SK-N-SH treated with all-trans-retinoic acid at 6 μM for 48 hours (cell line): Measurements from ENCODE around the gene ZDHHC11.

Source experiments
- ARNTL ChIP-seq: fragments of 450-650 bp; formaldehyde crosslinking; IDR thresholded peaks from 2 replicates; pipeline ENCODE4 v1.5.0; 2020; ENCODE audit warnings: low read depth, mild to moderate bottlenecking, moderate library complexity, borderline replicate concordance
- CREB5 ChIP-seq: fragments of 250-450 bp; sonication (Bioruptor Pico); IDR thresholded peaks from 2 replicates; pipeline ENCODE4 v1.5.1; 2020; ENCODE audit warnings: low read depth, mild to moderate bottlenecking, moderate library complexity
- ISL1 ChIP-seq: fragments of 250-450 bp; sonication (Bioruptor Pico); IDR thresholded peaks from 2 replicates; pipeline ENCODE4 v2.1.2; 2022; ENCODE audit warnings: mild to moderate bottlenecking, moderate library complexity
- OSR1 ChIP-seq: fragments of 250-450 bp; sonication (Bioruptor Pico); IDR thresholded peaks from 2 replicates; pipeline ENCODE4 v1.8.0; 2022; ENCODE audit warnings: moderate library complexity, mild to moderate bottlenecking, inconsistent platforms
- PATZ1 ChIP-seq: fragments of 250-450 bp; sonication (Bioruptor Pico); IDR thresholded peaks from 2 replicates; pipeline ENCODE4 v1.8.0; 2020; ENCODE audit warnings: mild to moderate bottlenecking, moderate library complexity, borderline replicate concordance
- POU6F1 ChIP-seq: fragments of 250-450 bp; sonication (Bioruptor Pico); IDR thresholded peaks from 2 replicates; pipeline ENCODE4 v1.8.0; 2021; ENCODE audit warnings: low read depth, mild to moderate bottlenecking, moderate library complexity, borderline replicate concordance
- PPARA ChIP-seq: fragments of 250-450 bp; sonication (Bioruptor Pico); IDR thresholded peaks from 2 replicates; pipeline ENCODE4 v1.5.0; 2020; ENCODE audit warnings: mild to moderate bottlenecking, borderline replicate concordance
- RARB ChIP-seq: fragments of 250-450 bp; sonication (Bioruptor Pico); IDR thresholded peaks from 2 replicates; pipeline ENCODE4 v1.8.0; 2021; ENCODE audit warnings: mild to moderate bottlenecking, moderate library complexity
- TOX ChIP-seq: fragments of 250-450 bp; sonication (Bioruptor Pico); IDR thresholded peaks from 2 replicates; pipeline ENCODE4 v1.8.0; 2021; ENCODE audit warnings: mild to moderate bottlenecking, moderate library complexity, borderline replicate concordance
- TSHZ2 ChIP-seq: fragments of 250-450 bp; sonication (Bioruptor Pico); IDR thresholded peaks from 2 replicates; pipeline ENCODE4 v1.5.0; 2020; ENCODE audit warnings: mild to moderate bottlenecking, moderate library complexity
- ZFP3 ChIP-seq: fragments of 250-450 bp; sonication (Bioruptor Pico); IDR thresholded peaks from 2 replicates; pipeline ENCODE4 v1.5.0; 2020; ENCODE audit warnings: mild to moderate bottlenecking, moderate library complexity
- ZFP30 ChIP-seq: fragments of 450-650 bp; formaldehyde crosslinking; IDR thresholded peaks from 2 replicates; pipeline ENCODE4 v1.5.0; 2022; ENCODE audit warnings: mild to moderate bottlenecking, moderate library complexity
- ZNF70 ChIP-seq: fragments of 450-650 bp; formaldehyde crosslinking; IDR thresholded peaks from 2 replicates; pipeline ENCODE4 v1.5.0; 2020; ENCODE audit warnings: mild to moderate bottlenecking, moderate library complexity

GRCh38 chr5:854966-855743, 4.4 kb upstream of the ZDHHC11 start:
- TF ChIP-seq ISL1, result no peak
- no peak for TF ChIP-seq TOX (CRISPR knock-in tag)
- no peak for TF ChIP-seq ZFP30
- TF ChIP-seq ZNF70 (CRISPR knock-in tag), result no peak
- no peak for TF ChIP-seq RARB (CRISPR knock-in tag)
- no peak for TF ChIP-seq CREB5 (CRISPR knock-in tag)
- no peak for TF ChIP-seq ZFP3 (CRISPR knock-in tag)
- no peak for TF ChIP-seq OSR1 (CRISPR knock-in tag)
- no peak for TF ChIP-seq POU6F1
- TF ChIP-seq PPARA, result no peak
- TF ChIP-seq TSHZ2 (CRISPR knock-in tag), result no peak
- no peak for TF ChIP-seq PATZ1 (CRISPR knock-in tag)
- no peak for TF ChIP-seq ARNTL (CRISPR knock-in tag)
